Measurements from ENCODE around the gene COPB2.

The COPB2 gene

DNA sequence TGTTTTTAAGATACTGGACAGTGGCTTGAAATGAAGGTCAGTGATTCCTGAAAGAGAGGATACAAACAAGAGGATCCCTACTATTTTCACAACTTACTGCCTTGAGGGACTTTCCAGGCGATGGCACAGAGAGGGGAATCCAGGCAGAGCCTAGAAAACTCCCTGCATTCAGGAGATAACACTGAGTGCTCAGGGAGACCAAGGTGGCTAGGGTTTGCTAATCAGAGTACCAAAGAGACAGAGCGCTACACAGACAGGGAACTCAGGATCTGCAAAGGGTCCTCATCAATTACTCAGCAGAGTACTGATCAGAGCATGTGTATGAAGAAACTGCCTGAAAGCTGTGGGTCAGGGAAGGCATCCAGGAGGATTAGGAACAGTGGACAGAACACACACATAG is 57.4 kb downstream of the COPB2 start:
- Histone ChIP-seq H3K9me3 (ENCODE audit: control insufficient read depth, insufficient read depth, low read depth, low read length) (no peaks in the 10 kb centered on the region), H3K36me3 (ENCODE audit: control insufficient read depth in 2 of 2, insufficient read depth in 1 of 2, low read length in 2 of 2) (no peaks in the 10 kb centered on the region), H3K4me3 (ENCODE audit: low read depth, low read length) (no peak overlapping the region), H3K27ac (ENCODE audit: extremely low read depth, low read depth, low read length) (no peak overlapping the region), H3K4me1 (ENCODE audit: control insufficient read depth, insufficient read depth, low read length) (no peaks in the 10 kb centered on the region)
- TF ChIP-seq, protein P1, sequence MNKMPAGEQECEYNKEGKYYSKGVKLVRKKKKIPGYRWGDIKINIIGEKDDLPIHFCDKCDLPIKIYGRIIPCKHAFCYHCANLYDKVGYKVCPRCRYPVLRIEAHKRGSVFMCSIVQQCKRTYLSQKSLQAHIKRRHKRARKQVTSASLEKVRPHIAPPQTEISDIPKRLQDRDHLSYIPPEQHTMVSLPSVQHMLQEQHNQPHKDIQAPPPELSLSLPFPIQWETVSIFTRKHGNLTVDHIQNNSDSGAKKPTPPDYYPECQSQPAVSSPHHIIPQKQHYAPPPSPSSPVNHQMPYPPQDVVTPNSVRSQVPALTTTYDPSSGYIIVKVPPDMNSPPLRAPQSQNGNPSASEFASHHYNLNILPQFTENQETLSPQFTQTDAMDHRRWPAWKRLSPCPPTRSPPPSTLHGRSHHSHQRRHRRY (tag by site-specific recombination; IDR thresholded peaks at IDR 0.05): no peak
- TF ChIP-seq ZNF561 (tag by site-specific recombination; IDR thresholded peaks at IDR 0.05; ENCODE audit: borderline replicate concordance): no peak
- TF ChIP-seq, protein P2, sequence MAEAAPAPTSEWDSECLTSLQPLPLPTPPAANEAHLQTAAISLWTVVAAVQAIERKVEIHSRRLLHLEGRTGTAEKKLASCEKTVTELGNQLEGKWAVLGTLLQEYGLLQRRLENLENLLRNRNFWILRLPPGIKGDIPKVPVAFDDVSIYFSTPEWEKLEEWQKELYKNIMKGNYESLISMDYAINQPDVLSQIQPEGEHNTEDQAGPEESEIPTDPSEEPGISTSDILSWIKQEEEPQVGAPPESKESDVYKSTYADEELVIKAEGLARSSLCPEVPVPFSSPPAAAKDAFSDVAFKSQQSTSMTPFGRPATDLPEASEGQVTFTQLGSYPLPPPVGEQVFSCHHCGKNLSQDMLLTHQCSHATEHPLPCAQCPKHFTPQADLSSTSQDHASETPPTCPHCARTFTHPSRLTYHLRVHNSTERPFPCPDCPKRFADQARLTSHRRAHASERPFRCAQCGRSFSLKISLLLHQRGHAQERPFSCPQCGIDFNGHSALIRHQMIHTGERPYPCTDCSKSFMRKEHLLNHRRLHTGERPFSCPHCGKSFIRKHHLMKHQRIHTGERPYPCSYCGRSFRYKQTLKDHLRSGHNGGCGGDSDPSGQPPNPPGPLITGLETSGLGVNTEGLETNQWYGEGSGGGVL (tag by site-specific recombination; IDR thresholded peaks at IDR 0.05): no peak
- TF ChIP-seq, protein P3, sequence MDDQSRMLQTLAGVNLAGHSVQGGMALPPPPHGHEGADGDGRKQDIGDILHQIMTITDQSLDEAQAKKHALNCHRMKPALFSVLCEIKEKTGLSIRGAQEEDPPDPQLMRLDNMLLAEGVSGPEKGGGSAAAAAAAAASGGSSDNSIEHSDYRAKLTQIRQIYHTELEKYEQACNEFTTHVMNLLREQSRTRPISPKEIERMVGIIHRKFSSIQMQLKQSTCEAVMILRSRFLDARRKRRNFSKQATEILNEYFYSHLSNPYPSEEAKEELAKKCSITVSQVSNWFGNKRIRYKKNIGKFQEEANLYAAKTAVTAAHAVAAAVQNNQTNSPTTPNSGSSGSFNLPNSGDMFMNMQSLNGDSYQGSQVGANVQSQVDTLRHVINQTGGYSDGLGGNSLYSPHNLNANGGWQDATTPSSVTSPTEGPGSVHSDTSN (CRISPR knock-in tag; IDR thresholded peaks at IDR 0.05): no peak
- ChIA-PET POLR2A (no interaction called here), CTCF (interaction anchor here (0.7 kb wide), 2 partner anchors 22 to 176 kb away, joined by 3 read pairs; no protein-coding TSS in a partner anchor)

DNA sequence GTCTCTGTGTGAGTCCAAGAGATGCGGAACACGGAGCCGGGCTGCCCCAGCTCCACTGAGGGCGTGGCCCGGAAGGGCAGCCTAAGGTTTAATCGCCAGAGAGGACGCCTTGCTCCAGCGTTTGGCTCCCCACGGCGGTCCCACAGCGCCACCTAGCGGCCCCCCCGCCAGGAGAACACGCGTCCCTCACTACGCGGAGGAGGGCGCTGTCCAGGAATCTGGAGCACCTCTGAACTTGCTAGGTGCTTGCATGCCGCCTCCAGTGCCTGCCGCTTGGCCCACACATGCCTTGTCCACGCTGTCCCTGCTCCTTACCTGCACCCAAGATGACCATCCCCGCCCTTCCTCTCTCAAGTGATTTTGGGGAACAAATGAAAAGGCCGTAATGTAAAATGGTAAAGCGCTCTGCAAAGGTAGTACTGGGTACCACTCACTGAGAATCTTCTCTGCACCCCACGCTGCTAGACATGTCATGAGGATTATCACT is 60.0 kb downstream of the COPB2 start:
- CTCF ChIA-PET: interaction anchor here (0.6 to 3.8 kb wide), 31 partner anchors 8 to 1195 kb away, joined by 3 to 35 read pairs (median 3); partner anchors contain the start of genes FOXL2 and FOXL2NB
- Histone ChIP-seq H3K4me3 (ENCODE audit: low read depth, low read length) (peak overlapping the region; percentile 27; the same call in 1 of the 2 replicates), H3K4me1 (ENCODE audit: control insufficient read depth, insufficient read depth, low read length) (no peaks in the 10 kb centered on the region), H3K36me3 (ENCODE audit: control insufficient read depth in 2 of 2, insufficient read depth in 1 of 2, low read length in 2 of 2) (no peaks in the 10 kb centered on the region), H3K27ac (ENCODE audit: extremely low read depth, low read depth, low read length) (no peak overlapping the region), H3K9me3 (ENCODE audit: control insufficient read depth, insufficient read depth, low read depth, low read length) (no peaks in the 10 kb centered on the region)
- POLR2A ChIA-PET: no interaction called here
- TF ChIP-seq ZNF391 (tag by site-specific recombination; IDR thresholded peaks at IDR 0.05; ENCODE audit: borderline replicate concordance, low read depth): no peak
- peak; percentile 73 for TF ChIP-seq ZSCAN30 (tag by site-specific recombination; IDR thresholded peaks at IDR 0.05)
- TF ChIP-seq ZNF423 (tag by site-specific recombination; IDR thresholded peaks at IDR 0.05): no peak
- no peak for TF ChIP-seq ZNF175 (tag by site-specific recombination; IDR thresholded peaks at IDR 0.05)
- TF ChIP-seq ZNF777 (tag by site-specific recombination; IDR thresholded peaks at IDR 0.05; ENCODE audit: borderline replicate concordance): no peak
- TF ChIP-seq YY1 (tag by site-specific recombination; IDR thresholded peaks at IDR 0.05): no peak
- peak; percentile 64; the same call in 1 of the 2 replicates for TF ChIP-seq KLF7 (tag by site-specific recombination; IDR thresholded peaks at IDR 0.05; ENCODE audit: borderline replicate concordance)
- TF ChIP-seq, protein P4, sequence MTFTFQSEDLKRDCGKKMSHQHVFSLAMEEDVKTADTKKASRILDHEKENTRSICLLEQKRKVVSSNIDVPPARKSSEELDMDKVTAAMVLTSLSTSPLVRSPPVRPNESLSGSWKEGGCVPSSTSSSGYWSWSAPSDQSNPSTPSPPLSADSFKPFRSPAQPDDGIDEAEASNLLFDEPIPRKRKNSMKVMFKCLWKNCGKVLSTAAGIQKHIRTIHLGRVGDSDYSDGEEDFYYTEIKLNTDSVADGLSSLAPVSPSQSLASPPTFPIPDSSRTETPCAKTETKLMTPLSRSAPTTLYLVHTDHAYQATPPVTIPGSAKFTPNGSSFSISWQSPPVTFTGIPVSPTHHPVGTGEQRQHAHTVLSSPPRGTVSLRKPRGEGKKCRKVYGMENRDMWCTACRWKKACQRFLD (tag by site-specific recombination; IDR thresholded peaks at IDR 0.05): no peak
- TF ChIP-seq GLIS1 (tag by site-specific recombination; IDR thresholded peaks at IDR 0.05): 0 out of 2 replicates have a peak, but pooled peaks have one; percentile 6
- TF ChIP-seq ZNF121 (tag by site-specific recombination; IDR thresholded peaks at IDR 0.05): no peak
- TF ChIP-seq ZNF561 (tag by site-specific recombination; IDR thresholded peaks at IDR 0.05; ENCODE audit: borderline replicate concordance): no peak
- no peak for TF ChIP-seq ZNF792 (tag by site-specific recombination; IDR thresholded peaks at IDR 0.05)
- TF ChIP-seq ZBTB17 (tag by site-specific recombination; IDR thresholded peaks at IDR 0.05): 0 out of 2 replicates have a peak, but pooled peaks have one; percentile 21
- no peak for TF ChIP-seq ZNF530 (tag by site-specific recombination; IDR thresholded peaks at IDR 0.05; ENCODE audit: low read depth)
- TF ChIP-seq, protein P5, sequence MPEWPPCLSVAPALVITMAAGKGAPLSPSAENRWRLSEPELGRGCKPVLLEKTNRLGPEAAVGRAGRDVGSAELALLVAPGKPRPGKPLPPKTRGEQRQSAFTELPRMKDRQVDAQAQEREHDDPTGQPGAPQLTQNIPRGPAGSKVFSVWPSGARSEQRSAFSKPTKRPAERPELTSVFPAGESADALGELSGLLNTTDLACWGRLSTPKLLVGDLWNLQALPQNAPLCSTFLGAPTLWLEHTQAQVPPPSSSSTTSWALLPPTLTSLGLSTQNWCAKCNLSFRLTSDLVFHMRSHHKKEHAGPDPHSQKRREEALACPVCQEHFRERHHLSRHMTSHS (tag by site-specific recombination; IDR thresholded peaks at IDR 0.05): no peak
- TF ChIP-seq, protein P6, sequence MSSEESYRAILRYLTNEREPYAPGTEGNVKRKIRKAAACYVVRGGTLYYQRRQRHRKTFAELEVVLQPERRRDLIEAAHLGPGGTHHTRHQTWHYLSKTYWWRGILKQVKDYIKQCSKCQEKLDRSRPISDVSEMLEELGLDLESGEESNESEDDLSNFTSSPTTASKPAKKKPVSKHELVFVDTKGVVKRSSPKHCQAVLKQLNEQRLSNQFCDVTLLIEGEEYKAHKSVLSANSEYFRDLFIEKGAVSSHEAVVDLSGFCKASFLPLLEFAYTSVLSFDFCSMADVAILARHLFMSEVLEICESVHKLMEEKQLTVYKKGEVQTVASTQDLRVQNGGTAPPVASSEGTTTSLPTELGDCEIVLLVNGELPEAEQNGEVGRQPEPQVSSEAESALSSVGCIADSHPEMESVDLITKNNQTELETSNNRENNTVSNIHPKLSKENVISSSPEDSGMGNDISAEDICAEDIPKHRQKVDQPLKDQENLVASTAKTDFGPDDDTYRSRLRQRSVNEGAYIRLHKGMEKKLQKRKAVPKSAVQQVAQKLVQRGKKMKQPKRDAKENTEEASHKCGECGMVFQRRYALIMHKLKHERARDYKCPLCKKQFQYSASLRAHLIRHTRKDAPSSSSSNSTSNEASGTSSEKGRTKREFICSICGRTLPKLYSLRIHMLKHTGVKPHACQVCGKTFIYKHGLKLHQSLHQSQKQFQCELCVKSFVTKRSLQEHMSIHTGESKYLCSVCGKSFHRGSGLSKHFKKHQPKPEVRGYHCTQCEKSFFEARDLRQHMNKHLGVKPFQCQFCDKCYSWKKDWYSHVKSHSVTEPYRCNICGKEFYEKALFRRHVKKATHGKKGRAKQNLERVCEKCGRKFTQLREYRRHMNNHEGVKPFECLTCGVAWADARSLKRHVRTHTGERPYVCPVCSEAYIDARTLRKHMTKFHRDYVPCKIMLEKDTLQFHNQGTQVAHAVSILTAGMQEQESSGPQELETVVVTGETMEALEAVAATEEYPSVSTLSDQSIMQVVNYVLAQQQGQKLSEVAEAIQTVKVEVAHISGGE (tag by site-specific recombination; conservative IDR thresholded peaks at IDR 0.05; ENCODE audit: low read depth): no peak
- no peak for TF ChIP-seq ZNF791 (tag by site-specific recombination; IDR thresholded peaks at IDR 0.05)
- TF ChIP-seq, protein P7, sequence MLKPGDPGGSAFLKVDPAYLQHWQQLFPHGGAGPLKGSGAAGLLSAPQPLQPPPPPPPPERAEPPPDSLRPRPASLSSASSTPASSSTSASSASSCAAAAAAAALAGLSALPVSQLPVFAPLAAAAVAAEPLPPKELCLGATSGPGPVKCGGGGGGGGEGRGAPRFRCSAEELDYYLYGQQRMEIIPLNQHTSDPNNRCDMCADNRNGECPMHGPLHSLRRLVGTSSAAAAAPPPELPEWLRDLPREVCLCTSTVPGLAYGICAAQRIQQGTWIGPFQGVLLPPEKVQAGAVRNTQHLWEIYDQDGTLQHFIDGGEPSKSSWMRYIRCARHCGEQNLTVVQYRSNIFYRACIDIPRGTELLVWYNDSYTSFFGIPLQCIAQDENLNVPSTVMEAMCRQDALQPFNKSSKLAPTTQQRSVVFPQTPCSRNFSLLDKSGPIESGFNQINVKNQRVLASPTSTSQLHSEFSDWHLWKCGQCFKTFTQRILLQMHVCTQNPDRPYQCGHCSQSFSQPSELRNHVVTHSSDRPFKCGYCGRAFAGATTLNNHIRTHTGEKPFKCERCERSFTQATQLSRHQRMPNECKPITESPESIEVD (tag by site-specific recombination; IDR thresholded peaks at IDR 0.05): no peak

Measured in HEK293 (cell line).